HAP-1 (cell line): ENCODE results near the gene JARID2.
A peak's percentile ranks its signal among the peaks of the same experiment; 100 is the strongest.

Source experiments
- DNase-seq, 2 experiments: peaks; one replicate each; pipeline ENCODE4 v3.0.0-alpha.2; 2016 to 2020; ENCODE audit warnings: low spot score in 2 of 2
- H3K27me3 ChIP-seq: fragments of 250-450 bp; sonication (Bioruptor Pico); 2 replicates; pipeline ENCODE4 v1.5.1; 2020; ENCODE audit warnings: low read depth, mild to moderate bottlenecking, moderate library complexity
- H3K36me3 ChIP-seq: fragments of 250-450 bp; sonication (Bioruptor Pico); replicated peaks from 2 replicates; pipeline ENCODE4 v1.5.1; 2020; ENCODE audit warnings: mild to moderate bottlenecking
- H3K4me1 ChIP-seq: fragments of 250-450 bp; sonication (Bioruptor Pico); 2 replicates; pipeline ENCODE4 v1.5.1; 2020; ENCODE audit warnings: mild to moderate bottlenecking
- H3K4me3 ChIP-seq: fragments of 250-450 bp; sonication (Bioruptor Pico); 2 replicates; pipeline ENCODE4 v1.5.1; 2020; ENCODE audit warnings: mild to moderate bottlenecking, moderate library complexity
- H3K9me3 ChIP-seq: fragments of 250-450 bp; sonication (Bioruptor Pico); 2 replicates; pipeline ENCODE4 v1.5.1; 2020; ENCODE audit warnings: mild to moderate bottlenecking, moderate library complexity
- in situ Hi-C: fragments of 300-500 bp; cut with MboI; formaldehyde crosslinking; loops from 3 replicates; pipeline ENCODE4 v1.14.3; 2020; ENCODE audit warnings: low sequenced_read_pairs, inconsistent platforms, mixed read lengths

The JARID2 gene

DNA sequence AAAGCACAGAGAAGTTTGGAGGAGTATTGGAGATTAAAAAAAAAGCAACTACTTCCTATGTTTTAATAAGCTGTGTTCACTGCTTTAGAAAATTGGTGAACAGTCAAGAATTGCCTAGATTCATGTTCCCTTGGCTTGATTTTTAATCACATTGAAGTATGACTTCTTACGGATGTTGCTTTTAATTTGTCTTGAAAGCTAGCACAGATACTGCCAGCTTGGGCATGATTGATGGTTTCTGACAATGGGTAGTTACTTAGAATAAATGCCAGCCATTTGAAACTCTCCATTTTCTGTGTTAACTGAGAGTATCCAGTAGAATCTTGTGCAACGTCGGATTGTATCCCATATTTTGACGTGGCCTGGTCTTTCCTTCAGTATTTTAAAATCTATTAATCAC lies 239.0 kb downstream of the JARID2 start:
- H3K36me3 ChIP-seq = no peaks in the 10 kb centered on the region

DNA sequence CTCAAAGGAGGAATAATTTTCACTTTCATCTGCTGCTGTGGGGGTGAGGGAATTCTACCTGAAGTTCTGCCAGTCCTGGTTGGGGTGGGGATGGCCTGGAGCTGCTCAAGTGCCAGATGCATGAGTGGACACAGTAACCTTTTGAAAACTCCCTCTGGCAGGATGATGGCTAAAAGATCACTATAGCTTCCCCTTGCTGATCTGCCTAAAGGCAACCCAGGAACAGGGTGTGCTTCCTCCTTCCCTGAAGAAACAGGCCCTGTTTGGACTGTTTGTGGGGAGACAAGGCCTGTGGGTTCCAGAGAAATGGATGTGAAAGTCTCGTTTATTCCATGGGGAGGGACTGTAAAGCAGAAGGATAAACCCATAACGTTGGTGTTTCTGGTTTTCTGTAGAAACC lies 240.1 kb downstream of the JARID2 start:
- Histone ChIP-seq H3K27me3 (no peaks in the 10 kb centered on the region), H3K4me1 (no peaks in the 10 kb centered on the region), H3K9me3 (no peaks in the 10 kb centered on the region), H3K36me3 (no peaks in the 10 kb centered on the region), H3K4me3 (no peak overlapping the region)
- no peak for DNase-seq
- in situ Hi-C loops = loop anchor here (25.0 kb wide), 1 partner anchor 1274 kb away; no protein-coding TSS in a partner anchor

More for the DNA sequence above, 239.0 kb downstream of the JARID2 start:
- no peaks in the 10 kb centered on the region for H3K9me3 ChIP-seq
- H3K4me3 ChIP-seq = no peak overlapping the region
- no peak for DNase-seq
- H3K4me1 ChIP-seq = no peaks in the 10 kb centered on the region
- in situ Hi-C loops = loop anchor here (25.0 kb wide), 1 partner anchor 1273 kb away; no protein-coding TSS in a partner anchor
- H3K27me3 ChIP-seq = no peaks in the 10 kb centered on the region

DNA sequence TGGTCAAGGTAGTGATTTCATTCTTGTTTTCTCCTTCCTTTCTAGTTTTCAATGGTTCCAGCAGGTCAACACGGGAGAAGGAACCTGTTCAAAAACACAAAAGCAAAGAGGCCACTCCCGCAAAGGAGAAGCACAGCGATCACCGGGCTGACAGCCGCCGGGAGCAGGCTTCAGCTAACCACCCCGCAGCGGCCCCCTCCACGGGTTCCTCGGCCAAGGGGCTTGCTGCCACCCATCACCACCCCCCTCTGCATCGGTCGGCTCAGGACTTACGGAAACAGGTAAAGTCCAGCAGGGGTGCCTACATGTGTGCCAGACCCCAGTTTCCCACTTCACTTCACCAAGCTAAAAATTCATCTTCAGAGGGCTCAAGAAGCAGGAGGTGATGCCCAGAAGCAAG lies 241.4 kb downstream of the JARID2 start:
- H3K27me3 ChIP-seq = no peaks in the 10 kb centered on the region
- no peak overlapping the region for H3K4me3 ChIP-seq
- DNase-seq = no peak
- H3K4me1 ChIP-seq = no peaks in the 10 kb centered on the region
- H3K36me3 ChIP-seq = no peaks in the 10 kb centered on the region
- in situ Hi-C loops = loop anchor here (25.0 kb wide), 1 partner anchor 1275 kb away; no protein-coding TSS in a partner anchor
- no peaks in the 10 kb centered on the region for H3K9me3 ChIP-seq

DNA sequence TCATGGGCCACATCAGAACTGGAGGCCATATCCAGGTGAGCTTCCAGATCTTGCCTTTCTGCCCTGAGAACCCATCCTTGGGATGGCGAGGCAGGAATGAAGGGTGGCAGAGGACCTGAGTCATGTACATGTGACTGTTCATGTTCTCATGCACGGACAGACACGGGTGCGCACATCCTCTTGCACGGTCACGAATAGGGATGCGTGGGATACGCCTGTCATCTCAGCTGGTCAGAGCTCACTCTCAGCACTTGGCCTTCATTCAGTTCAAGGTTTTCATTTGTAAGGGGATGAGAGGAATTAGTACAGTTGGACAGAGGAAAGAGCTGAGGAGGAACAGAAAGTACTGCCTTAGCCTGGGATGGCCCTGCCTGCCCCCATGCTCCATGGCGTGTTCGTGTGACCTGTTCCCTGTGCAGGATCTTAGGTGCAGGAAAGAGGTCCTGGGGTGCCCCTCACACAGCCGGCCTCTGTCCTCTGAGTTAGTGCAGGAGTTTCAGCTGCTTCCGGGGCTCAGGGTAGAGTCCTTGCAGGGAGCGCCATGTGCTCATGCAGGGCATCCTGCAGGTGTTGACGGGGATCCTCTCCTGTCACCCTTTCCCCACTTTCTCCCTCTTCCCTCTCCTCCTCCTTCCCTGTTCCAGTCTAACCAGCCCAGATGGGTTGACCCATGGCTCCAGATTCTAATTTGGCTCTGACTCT lies 243.5 kb downstream of the JARID2 start:
- peaks cover 6% of the 10 kb centered on the region; the same call in 1 of the 2 replicates for H3K4me1 ChIP-seq
- in situ Hi-C loops = loop anchor here (25.0 kb wide), 1 partner anchor 1277 kb away; no protein-coding TSS in a partner anchor
- DNase-seq = no peak
- no peaks in the 10 kb centered on the region for H3K36me3 ChIP-seq
- no peak overlapping the region for H3K4me3 ChIP-seq
- H3K9me3 ChIP-seq = no peaks in the 10 kb centered on the region
- no peaks in the 10 kb centered on the region for H3K27me3 ChIP-seq

DNA sequence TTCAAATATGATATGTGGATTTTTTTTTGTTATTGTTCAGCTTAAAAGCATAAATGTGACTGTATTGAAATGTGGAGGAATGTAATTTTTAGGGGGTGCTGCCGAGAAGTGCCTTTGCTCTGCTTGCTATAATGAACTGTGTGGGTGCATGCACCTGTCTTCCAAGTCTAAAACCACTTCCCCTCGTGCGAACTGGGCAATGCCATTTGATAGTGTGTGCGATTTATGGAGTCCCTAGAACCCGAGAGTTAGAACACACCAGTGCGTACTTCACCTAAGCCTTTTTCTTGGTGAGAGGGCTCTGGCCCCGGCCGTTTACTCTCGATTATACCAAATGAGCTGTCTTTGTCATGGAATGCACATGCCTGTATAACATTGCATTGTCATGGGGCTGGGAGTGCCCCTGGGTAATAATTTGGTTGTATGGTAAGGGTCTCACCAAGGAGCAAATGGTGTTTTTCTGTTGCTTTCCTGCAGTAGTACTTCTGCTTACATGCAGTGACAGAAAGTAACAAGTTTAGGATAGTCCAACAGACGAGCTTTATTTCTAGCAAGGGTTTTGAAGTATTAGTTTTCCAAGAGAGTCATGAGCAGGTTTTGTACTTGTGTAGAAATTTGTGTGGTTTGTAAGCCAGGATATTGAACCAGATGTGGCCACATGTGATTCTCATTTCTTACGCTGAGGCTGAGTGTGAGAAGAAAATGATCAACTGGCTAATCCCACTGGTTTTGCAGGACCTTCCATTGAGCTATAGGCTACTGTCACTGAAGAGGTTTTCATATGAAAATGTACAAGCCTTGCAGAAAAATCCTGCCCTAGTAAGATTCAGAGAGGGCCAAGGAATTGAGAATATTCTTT lies 244.6 kb downstream of the JARID2 start:
- no peaks in the 10 kb centered on the region for H3K36me3 ChIP-seq
- no peak for DNase-seq
- H3K4me1 ChIP-seq = peaks cover 6% of the 10 kb centered on the region; the same call in 1 of the 2 replicates
- no peaks in the 10 kb centered on the region for H3K27me3 ChIP-seq
- H3K9me3 ChIP-seq = no peaks in the 10 kb centered on the region
- in situ Hi-C loops = loop anchor here (25.0 kb wide), 1 partner anchor 1278 kb away; no protein-coding TSS in a partner anchor
- no peak overlapping the region for H3K4me3 ChIP-seq

DNA sequence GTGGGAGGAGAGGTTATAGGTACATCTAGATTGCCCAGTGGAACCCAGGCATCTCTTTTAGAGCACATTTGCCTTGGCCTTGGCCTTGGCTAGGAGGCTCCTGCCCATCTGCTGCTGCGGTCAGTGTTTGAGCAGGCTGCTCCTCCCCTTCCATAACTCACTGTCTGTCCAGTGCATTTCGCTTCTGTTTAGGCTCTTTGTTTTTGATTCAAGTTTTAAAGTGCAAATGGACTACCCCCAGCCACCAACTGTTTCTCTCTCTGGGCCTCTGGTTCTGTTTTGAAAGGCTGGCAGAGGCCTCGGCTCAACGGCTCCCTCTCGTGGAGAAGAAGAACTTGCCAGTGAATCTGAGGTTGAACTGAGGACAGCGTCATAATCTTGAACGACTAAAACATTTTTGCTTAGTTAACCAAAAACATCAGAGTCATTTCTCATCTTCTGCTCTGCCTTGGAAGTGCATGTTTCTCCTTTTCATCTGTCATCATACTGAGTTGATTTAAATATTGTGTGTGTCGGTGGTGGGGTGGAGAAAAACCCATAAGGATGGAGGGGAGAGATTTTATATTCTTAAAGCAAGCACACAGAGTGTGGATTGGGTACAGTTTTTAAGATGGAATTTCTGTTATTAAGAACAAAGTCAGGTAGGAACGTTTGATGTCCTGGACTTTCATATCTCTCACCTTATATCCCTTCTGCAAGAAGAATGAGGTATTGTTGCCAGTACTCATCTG lies 245.6 kb downstream of the JARID2 start:
- Histone ChIP-seq H3K36me3 (no peaks in the 10 kb centered on the region), H3K4me1 (peaks cover 6% of the 10 kb centered on the region; the same call in 1 of the 2 replicates), H3K27me3 (no peaks in the 10 kb centered on the region), H3K9me3 (no peaks in the 10 kb centered on the region), H3K4me3 (no peak overlapping the region)
- DNase-seq = peak; percentile 57 to 78
- in situ Hi-C loops = loop anchor here (25.0 kb wide), 1 partner anchor 1279 kb away; no protein-coding TSS in a partner anchor

DNA sequence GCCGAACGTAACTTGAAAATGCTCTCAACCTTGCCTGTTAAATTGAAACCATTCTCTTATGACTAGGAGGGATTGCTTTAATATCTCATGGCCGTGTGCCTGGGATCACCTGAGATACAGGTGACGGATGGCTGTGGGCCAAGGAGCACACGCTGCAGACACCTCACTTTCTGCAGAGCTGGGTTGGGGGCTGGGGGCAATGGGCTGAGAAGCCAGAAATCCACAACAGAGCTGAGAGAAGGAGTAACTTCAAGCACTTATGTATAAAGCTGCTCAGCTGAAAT lies 246.1 kb downstream of the JARID2 start:
- Histone ChIP-seq H3K9me3 (no peaks in the 10 kb centered on the region), H3K4me1 (peaks cover 6% of the 10 kb centered on the region; the same call in 1 of the 2 replicates), H3K36me3 (no peaks in the 10 kb centered on the region), H3K4me3 (no peak overlapping the region), H3K27me3 (no peaks in the 10 kb centered on the region)
- in situ Hi-C loops = loop anchor here (25.0 kb wide), 1 partner anchor 1280 kb away; no protein-coding TSS in a partner anchor
- DNase-seq = no peak

DNA sequence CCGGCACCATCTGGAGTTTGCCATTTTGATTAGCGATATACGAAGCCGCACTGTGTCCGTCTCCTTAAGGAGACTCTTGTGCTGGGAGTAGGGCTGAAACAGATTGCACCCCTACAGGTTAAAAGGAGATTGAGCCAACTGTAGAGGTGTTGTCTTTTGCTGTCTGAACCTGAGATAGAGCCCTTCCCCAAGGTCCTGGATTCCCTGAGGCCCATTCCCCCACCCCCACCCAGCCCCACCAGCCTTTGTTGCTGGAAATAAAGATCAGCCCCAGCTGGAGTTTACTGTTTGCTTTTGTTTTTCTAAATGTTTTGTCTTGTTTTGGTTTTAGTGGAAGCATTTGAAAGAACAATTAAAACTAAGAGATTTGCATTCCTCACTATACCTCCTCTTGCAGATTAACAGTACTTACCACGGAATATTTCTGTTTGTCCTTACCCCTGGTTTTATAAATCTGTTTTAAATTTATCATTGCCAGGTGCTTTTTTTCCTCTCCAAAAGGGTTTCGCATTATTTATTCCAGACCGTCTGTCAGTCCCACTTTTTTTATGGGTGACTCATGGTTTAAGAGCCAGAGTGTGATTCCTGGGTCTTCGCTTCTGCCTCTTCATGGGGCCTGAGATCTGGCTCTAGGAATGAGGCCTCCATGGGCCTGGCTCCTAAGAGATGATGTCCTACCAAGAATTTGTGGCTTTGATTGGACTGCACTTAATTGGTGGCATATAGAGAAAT lies 247.7 kb downstream of the JARID2 start:
- in situ Hi-C loops = loop anchor here (25.0 kb wide), 1 partner anchor 1281 kb away; no protein-coding TSS in a partner anchor
- no peaks in the 10 kb centered on the region for H3K36me3 ChIP-seq

DNA sequence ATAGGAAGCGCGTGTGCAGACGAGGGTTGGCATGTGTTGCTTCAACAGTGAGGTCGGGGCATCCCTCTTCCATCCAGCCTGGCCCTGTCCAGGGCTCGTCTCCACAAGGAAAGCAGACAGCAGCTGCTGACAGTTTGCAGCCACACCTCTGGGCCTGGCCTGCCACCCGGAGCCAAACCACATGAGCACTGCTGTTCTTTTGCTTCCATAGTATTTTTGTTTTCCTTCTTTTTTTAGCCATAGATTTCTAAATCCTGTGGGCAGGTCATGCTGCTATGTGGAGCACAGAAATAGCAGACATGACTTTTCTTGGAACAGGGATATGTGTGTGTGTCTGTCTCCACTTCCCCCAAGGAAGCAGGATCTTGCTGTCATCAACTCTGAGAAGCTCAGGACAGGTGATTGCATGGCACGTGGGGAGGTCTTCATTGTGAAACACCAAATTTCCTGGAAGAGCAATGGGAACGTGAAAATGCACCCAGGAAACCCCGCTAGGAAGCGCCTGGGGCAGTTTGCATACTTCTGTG lies 249.6 kb downstream of the JARID2 start:
- Histone ChIP-seq H3K9me3 (no peaks in the 10 kb centered on the region), H3K27me3 (no peaks in the 10 kb centered on the region), H3K4me1 (peaks cover 6% of the 10 kb centered on the region; the same call in 1 of the 2 replicates), H3K4me3 (no peak overlapping the region), H3K36me3 (no peaks in the 10 kb centered on the region)
- DNase-seq = no peak
- in situ Hi-C loops = loop anchor here (25.0 kb wide), 1 partner anchor 1283 kb away; no protein-coding TSS in a partner anchor

More for the DNA sequence above, 247.7 kb downstream of the JARID2 start:
- H3K4me1 ChIP-seq = peaks cover 6% of the 10 kb centered on the region; the same call in 1 of the 2 replicates
- H3K4me3 ChIP-seq = no peak overlapping the region
- no peak for DNase-seq
- H3K9me3 ChIP-seq = no peaks in the 10 kb centered on the region
- H3K27me3 ChIP-seq = no peaks in the 10 kb centered on the region

DNA sequence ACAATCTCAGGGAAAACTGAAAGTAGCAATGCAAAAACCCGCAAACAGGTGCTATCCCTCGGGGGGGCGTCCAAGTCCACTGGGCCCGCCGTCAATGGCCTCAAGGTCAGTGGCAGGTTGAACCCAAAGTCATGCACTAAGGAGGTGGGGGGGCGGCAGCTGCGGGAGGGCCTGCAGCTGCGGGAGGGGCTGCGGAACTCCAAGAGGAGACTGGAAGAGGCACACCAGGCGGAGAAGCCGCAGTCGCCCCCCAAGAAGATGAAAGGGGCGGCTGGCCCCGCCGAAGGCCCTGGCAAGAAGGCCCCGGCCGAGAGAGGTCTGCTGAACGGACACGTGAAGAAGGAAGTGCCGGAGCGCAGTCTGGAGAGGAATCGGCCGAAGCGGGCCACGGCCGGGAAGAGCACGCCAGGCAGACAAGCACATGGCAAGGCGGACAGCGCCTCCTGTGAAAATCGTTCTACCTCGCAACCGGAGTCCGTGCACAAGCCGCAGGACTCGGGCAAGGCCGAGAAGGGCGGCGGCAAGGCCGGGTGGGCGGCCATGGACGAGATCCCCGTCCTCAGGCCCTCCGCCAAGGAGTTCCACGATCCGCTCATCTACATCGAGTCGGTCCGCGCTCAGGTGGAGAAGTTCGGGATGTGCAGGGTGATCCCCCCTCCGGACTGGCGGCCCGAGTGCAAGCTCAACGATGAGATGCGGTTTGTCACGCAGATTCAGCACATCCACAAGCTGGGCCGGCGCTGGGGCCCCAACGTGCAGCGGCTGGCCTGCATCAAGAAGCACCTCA lies 250.7 kb downstream of the JARID2 start:
- Histone ChIP-seq H3K27me3 (no peaks in the 10 kb centered on the region), H3K4me3 (no peak overlapping the region), H3K4me1 (peaks cover 6% of the 10 kb centered on the region; the same call in 1 of the 2 replicates), H3K9me3 (no peaks in the 10 kb centered on the region), H3K36me3 (no peaks in the 10 kb centered on the region; the same call in 1 of the 2 replicates)
- no peak for DNase-seq
- in situ Hi-C loops = loop anchor here (25.0 kb wide), 1 partner anchor 1284 kb away; no protein-coding TSS in a partner anchor

DNA sequence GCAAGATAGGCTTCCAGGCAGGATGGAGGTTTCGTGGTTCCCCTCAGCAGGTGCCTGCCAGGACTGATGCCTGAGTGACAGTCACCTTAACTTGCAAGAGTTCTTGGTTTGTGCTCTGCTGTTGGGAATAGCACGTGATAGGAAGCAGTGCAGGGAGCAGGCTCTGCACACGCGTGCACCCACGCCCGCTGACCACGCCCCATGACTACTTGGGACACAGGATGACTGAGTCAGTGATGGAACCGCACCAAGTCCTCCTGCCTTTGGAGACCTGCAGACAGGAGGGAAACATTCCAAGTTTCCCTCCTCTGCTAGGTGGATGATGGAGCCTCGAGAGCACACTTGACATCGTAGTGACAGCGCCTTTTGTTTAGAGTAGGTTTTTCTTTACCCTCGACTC lies 252.8 kb downstream of the JARID2 start:
- Histone ChIP-seq H3K9me3 (no peaks in the 10 kb centered on the region), H3K4me3 (no peak overlapping the region), H3K4me1 (peaks cover under 1% of the 10 kb centered on the region; the same call in 1 of the 2 replicates), H3K36me3 (no peaks in the 10 kb centered on the region; the same call in 1 of the 2 replicates), H3K27me3 (no peaks in the 10 kb centered on the region)
- no peak for DNase-seq
- in situ Hi-C loops = loop anchor here (25.0 kb wide), 1 partner anchor 1286 kb away; no protein-coding TSS in a partner anchor

DNA sequence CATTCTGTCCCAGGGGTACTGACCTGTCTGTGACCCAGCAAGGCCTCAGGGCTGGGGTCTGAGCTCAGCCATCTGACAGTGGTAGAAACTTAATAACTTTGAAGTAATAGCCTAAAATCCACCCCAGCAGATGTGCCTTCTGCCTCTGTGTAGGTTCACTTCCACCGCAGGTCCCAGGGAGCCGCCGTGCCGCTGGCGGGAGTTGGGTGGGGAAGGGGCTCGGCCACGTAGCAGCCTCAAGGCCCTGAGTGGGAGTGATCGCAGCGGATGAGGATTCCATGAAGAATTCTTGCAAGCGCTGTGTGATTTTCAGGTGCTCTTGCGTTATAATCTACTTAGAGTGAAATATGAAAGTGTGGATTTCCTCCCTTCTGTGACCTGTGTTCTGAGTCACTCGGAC lies 253.3 kb downstream of the JARID2 start:
- in situ Hi-C loops = loop anchor here (25.0 kb wide), 1 partner anchor 1287 kb away; no protein-coding TSS in a partner anchor
- H3K4me1 ChIP-seq = no peaks in the 10 kb centered on the region
- H3K4me3 ChIP-seq = no peak overlapping the region
- no peak for DNase-seq
- H3K27me3 ChIP-seq = no peaks in the 10 kb centered on the region
- no peaks in the 10 kb centered on the region; the same call in 1 of the 2 replicates for H3K36me3 ChIP-seq
- no peaks in the 10 kb centered on the region for H3K9me3 ChIP-seq
